ENCODE results near the gene LZTR1.
A peak's percentile ranks its signal among the peaks of the same experiment; 100 is the strongest.

The LZTR1 gene

GRCh38 chr22:21029486-21030025, 47.5 kb downstream of the LZTR1 start:
- Histone ChIP-seq H3K4me1 (peaks cover 9% of the 10 kb centered on the region), H3K4me3 (ENCODE audit: low read depth, low read length) (no peak overlapping the region), H3K9me3 (no peaks in the 10 kb centered on the region), H3K27me3 (no peaks in the 10 kb centered on the region), H3K36me3 (no peaks in the 10 kb centered on the region)
- no peak for DNase-seq
- no peak for TF ChIP-seq CTCF (IDR thresholded peaks at IDR 0.05; ENCODE audit: low read depth, low read length)

GRCh38 chr22:21030032-21030431, 47.9 kb downstream of the LZTR1 start:
- H3K4me3 ChIP-seq (ENCODE audit: low read depth, low read length) = no peak overlapping the region
- no peaks in the 10 kb centered on the region for H3K27me3 ChIP-seq
- H3K4me1 ChIP-seq = peaks cover 9% of the 10 kb centered on the region
- no peak for TF ChIP-seq CTCF (IDR thresholded peaks at IDR 0.05; ENCODE audit: low read depth, low read length)
- H3K36me3 ChIP-seq = no peaks in the 10 kb centered on the region
- H3K9me3 ChIP-seq = no peaks in the 10 kb centered on the region
- no peak for DNase-seq

- Histone ChIP-seq H3K9me3 (no peaks in the 10 kb centered on the region), H3K4me1 (peaks cover 9% of the 10 kb centered on the region), H3K27me3 (no peaks in the 10 kb centered on the region), H3K36me3 (no peaks in the 10 kb centered on the region), H3K4me3 (ENCODE audit: low read depth, low read length) (no peak overlapping the region)
- no peak for TF ChIP-seq CTCF (IDR thresholded peaks at IDR 0.05; ENCODE audit: low read depth, low read length)
- no peak for DNase-seq
These were observed 48.8 kb downstream of the LZTR1 start for GRCh38 chr22:21030621-21031544.

GRCh38 chr22:21031545-21032036, 49.5 kb downstream of the LZTR1 start:
- no peak for TF ChIP-seq CTCF (IDR thresholded peaks at IDR 0.05; ENCODE audit: low read depth, low read length)
- no peak for DNase-seq

GRCh38 chr22:21032037-21032867, 50.2 kb downstream of the LZTR1 start, which contains the start of gene SLC7A4:
Gene SLC7A4, minus strand, starts transcription at chr22:21032561. Its CDS starts 749 bp downstream, at chr22:21031812.
- H3K36me3 ChIP-seq = no peaks in the 10 kb centered on the region
- H3K9me3 ChIP-seq = no peaks in the 10 kb centered on the region
- peaks cover 4% of the 10 kb centered on the region for H3K4me1 ChIP-seq
- peak within 1 kb of the TSS; percentile 45 for H3K4me3 ChIP-seq (ENCODE audit: low read depth, low read length)
- no peaks in the 10 kb centered on the region for H3K27me3 ChIP-seq
- no peak for TF ChIP-seq CTCF (IDR thresholded peaks at IDR 0.05; ENCODE audit: low read depth, low read length)
- DNase-seq = peak; percentile 44

More at GRCh38 chr22:21031545-21032036, 49.5 kb downstream of the LZTR1 start:
- Histone ChIP-seq H3K36me3 (no peaks in the 10 kb centered on the region), H3K9me3 (no peaks in the 10 kb centered on the region), H3K4me1 (peaks cover 9% of the 10 kb centered on the region), H3K27me3 (no peaks in the 10 kb centered on the region), H3K4me3 (ENCODE audit: low read depth, low read length) (peak overlapping the region; percentile 45; the same call in 1 of the 2 replicates)
